Activated CD4-positive, alpha-beta T cell treated with anti-CD3 and anti-CD28 coated beads, Interleukin-2, amount 10 ng/mL, durations not matched to agents 7 days and 5 days (primary cell): Measurements from ENCODE around the gene AADACL4. TPM values are rescaled to one million over a fixed set of nuclear protein-coding genes. Genes with fewer than 3 reads are reported as not detected.

Source experiments
- CTCF ChIA-PET: fragments of 350-600 bp; sonication (Branson Sonifier 250); formaldehyde crosslinking; loops from one replicate; lab custom pipeline; 2021; ENCODE audit warnings: antibody characterized with exemption; lab: Charles Lee
- POLR2A ChIA-PET: fragments of 350-600 bp; sonication (Branson Sonifier 250); formaldehyde crosslinking; loops from one replicate; lab custom pipeline; 2021; ENCODE audit warnings: antibody characterized with exemption; lab: Charles Lee
- DNase-seq: peaks from one replicate; pipeline ENCODE4 v3.0.0-alpha.2; 2020
- H3K27ac Mint-ChIP-seq: one replicate; pipeline ENCODE4 v1.8.0; 2021; ENCODE audit warnings: mild to moderate bottlenecking, moderate library complexity, mixed read lengths
- H3K27me3 Mint-ChIP-seq: one replicate; pipeline ENCODE4 v1.8.0; 2021; ENCODE audit warnings: mixed read lengths
- H3K36me3 Mint-ChIP-seq: one replicate; pipeline ENCODE4 v1.8.0; 2021; ENCODE audit warnings: low read depth, mixed read lengths
- H3K4me1 Mint-ChIP-seq: one replicate; pipeline ENCODE4 v1.8.0; 2021; ENCODE audit warnings: mixed read lengths
- H3K4me3 Mint-ChIP-seq: one replicate; pipeline ENCODE4 v1.8.0; 2021; ENCODE audit warnings: mild to moderate bottlenecking, moderate library complexity, mixed read lengths
- H3K9me3 Mint-ChIP-seq: one replicate; pipeline ENCODE4 v1.8.0; 2021; ENCODE audit warnings: mixed read lengths
- total RNA-seq, 2 experiments: library from RNA; stranded (reverse); gene quantifications; one replicate each; pipeline ENCODE4 v1.2.3, GENCODE V29; 2021

Gene AADACL4
- total RNA-seq, 2 experiments from 2014 or later: not detected

GRCh38 chr1:12615159-12615864 is 28.6 kb upstream of the AADACL4 start:
- peaks cover 24% of the 10 kb centered on the region for H3K27me3 Mint-ChIP-seq
- no peaks in the 10 kb centered on the region for H3K9me3 Mint-ChIP-seq
- H3K4me1 Mint-ChIP-seq: peaks cover 58% of the 10 kb centered on the region
- ChIA-PET POLR2A (no interaction called here), CTCF (interaction anchor here (0.6 to 1.7 kb wide), 3 partner anchors 11 to 202 kb away, joined by 3 to 5 read pairs (median 3); no protein-coding TSS in a partner anchor)
- H3K36me3 Mint-ChIP-seq: peaks cover 32% of the 10 kb centered on the region
- H3K27ac Mint-ChIP-seq: no peak overlapping the region
- peak overlapping the region; percentile 96 for H3K4me3 Mint-ChIP-seq
- no peak for DNase-seq

GRCh38 chr1:12615865-12616708 is 27.8 kb upstream of the AADACL4 start:
- CTCF ChIA-PET: interaction anchor here (0.6 to 1.3 kb wide), 4 partner anchors 43 to 217 kb away, joined by 3 read pairs; no protein-coding TSS in a partner anchor
- peaks cover 60% of the 10 kb centered on the region for H3K4me1 Mint-ChIP-seq
- H3K27me3 Mint-ChIP-seq: peaks cover 19% of the 10 kb centered on the region
- no peaks in the 10 kb centered on the region for H3K9me3 Mint-ChIP-seq
- peak overlapping the region; percentile 85 for H3K27ac Mint-ChIP-seq
- POLR2A ChIA-PET: interaction anchor here (0.5 to 1.0 kb wide), 2 partner anchors 180 to 298 kb away, joined by 3 to 4 read pairs; no protein-coding TSS in a partner anchor
- DNase-seq: no peak
- H3K4me3 Mint-ChIP-seq: peak overlapping the region; percentile 96
- peaks cover 24% of the 10 kb centered on the region for H3K36me3 Mint-ChIP-seq

- H3K4me1 Mint-ChIP-seq: peaks cover 59% of the 10 kb centered on the region
- peak; percentile 41 for DNase-seq
- H3K9me3 Mint-ChIP-seq: no peaks in the 10 kb centered on the region
- peaks cover 21% of the 10 kb centered on the region for H3K36me3 Mint-ChIP-seq
- H3K4me3 Mint-ChIP-seq: peak overlapping the region; percentile 96
- peaks cover 16% of the 10 kb centered on the region for H3K27me3 Mint-ChIP-seq
- H3K27ac Mint-ChIP-seq: peak overlapping the region; percentile 89
- CTCF ChIA-PET: interaction anchor here (0.6 to 4.0 kb wide), 7 partner anchors 42 to 345 kb away, joined by 3 to 13 read pairs (median 3); no protein-coding TSS in a partner anchor
- POLR2A ChIA-PET: interaction anchor here (0.5 to 1.0 kb wide), 2 partner anchors 181 to 298 kb away, joined by 3 to 4 read pairs; no protein-coding TSS in a partner anchor
These were observed 27.0 kb upstream of the AADACL4 start for GRCh38 chr1:12616709-12617373.

GRCh38 chr1:12617511-12617900 is 26.4 kb upstream of the AADACL4 start:
- peaks cover 56% of the 10 kb centered on the region for H3K4me1 Mint-ChIP-seq

GRCh38 chr1:12617901-12618660 is 25.8 kb upstream of the AADACL4 start, which contains the start of gene DHRS3:
TSS of gene DHRS3 (minus strand) at chr1:12618210. CDS start at chr1:12617348, 862 bp downstream.
- peak; percentile 64 for DNase-seq
- Mint-ChIP-seq H3K4me3 (peak within 1 kb of the TSS; percentile 96), H3K4me1 (peaks cover 56% of the 10 kb centered on the region), H3K27ac (peak within 1 kb of the TSS; percentile 95), H3K9me3 (no peaks in the 10 kb centered on the region), H3K27me3 (peaks cover 13% of the 10 kb centered on the region), H3K36me3 (peaks cover 11% of the 10 kb centered on the region)
- ChIA-PET CTCF (interaction anchor here (0.6 to 4.0 kb wide), 8 partner anchors 25 to 346 kb away, joined by 3 to 13 read pairs (median 4); no protein-coding TSS in a partner anchor), POLR2A (interaction anchor here (0.6 kb wide), 2 partner anchors 103 to 138 kb away, joined by 3 to 4 read pairs; no protein-coding TSS in a partner anchor)

More at GRCh38 chr1:12617511-12617900, 26.4 kb upstream of the AADACL4 start:
- peak overlapping the region; percentile 95 for H3K27ac Mint-ChIP-seq
- peaks cover 13% of the 10 kb centered on the region for H3K27me3 Mint-ChIP-seq
- CTCF ChIA-PET: interaction anchor here (0.6 to 4.0 kb wide), 9 partner anchors 25 to 345 kb away, joined by 3 to 13 read pairs (median 3); no protein-coding TSS in a partner anchor
- H3K4me3 Mint-ChIP-seq: peak overlapping the region; percentile 96
- POLR2A ChIA-PET: interaction anchor here (0.6 to 1.0 kb wide), 2 partner anchors 137 to 182 kb away, joined by 4 read pairs; no protein-coding TSS in a partner anchor
- no peaks in the 10 kb centered on the region for H3K9me3 Mint-ChIP-seq
- DNase-seq: peak; percentile 50
- H3K36me3 Mint-ChIP-seq: peaks cover 17% of the 10 kb centered on the region

- peak overlapping the region; percentile 96 for H3K4me3 Mint-ChIP-seq
- ChIA-PET CTCF (interaction anchor here (0.6 to 4.0 kb wide), 8 partner anchors 26 to 486 kb away, joined by 3 to 13 read pairs (median 4); no protein-coding TSS in a partner anchor), POLR2A (interaction anchor here (0.6 kb wide), 1 partner anchor 104 kb away, joined by 3 read pairs; no protein-coding TSS in a partner anchor)
- peaks cover 7% of the 10 kb centered on the region for H3K36me3 Mint-ChIP-seq
- H3K27me3 Mint-ChIP-seq: peaks cover 13% of the 10 kb centered on the region
- H3K4me1 Mint-ChIP-seq: peaks cover 56% of the 10 kb centered on the region
- peak overlapping the region; percentile 95 for H3K27ac Mint-ChIP-seq
- DNase-seq: no peak
- H3K9me3 Mint-ChIP-seq: no peaks in the 10 kb centered on the region
These were observed 25.3 kb upstream of the AADACL4 start for GRCh38 chr1:12618661-12618964.

- peak; percentile 53 for DNase-seq
- ChIA-PET POLR2A (interaction anchor here (0.6 kb wide), 1 partner anchor 104 kb away, joined by 3 read pairs; no protein-coding TSS in a partner anchor), CTCF (interaction anchor here (0.6 to 4.0 kb wide), 17 partner anchors 12 to 486 kb away, joined by 3 to 13 read pairs (median 4); no protein-coding TSS in a partner anchor)
- H3K36me3 Mint-ChIP-seq: peaks cover 7% of the 10 kb centered on the region
- peaks cover 13% of the 10 kb centered on the region for H3K27me3 Mint-ChIP-seq
- H3K4me3 Mint-ChIP-seq: peak overlapping the region; percentile 96
- H3K27ac Mint-ChIP-seq: peak overlapping the region; percentile 95
- H3K4me1 Mint-ChIP-seq: peaks cover 56% of the 10 kb centered on the region
- no peaks in the 10 kb centered on the region for H3K9me3 Mint-ChIP-seq
These were observed 24.7 kb upstream of the AADACL4 start for GRCh38 chr1:12618965-12619791.

GRCh38 chr1:12619792-12620487 is 23.9 kb upstream of the AADACL4 start:
- Mint-ChIP-seq H3K4me3 (peak overlapping the region; percentile 96), H3K9me3 (no peaks in the 10 kb centered on the region), H3K36me3 (peaks cover under 1% of the 10 kb centered on the region), H3K27ac (peak overlapping the region; percentile 63), H3K27me3 (peaks cover 7% of the 10 kb centered on the region), H3K4me1 (peaks cover 49% of the 10 kb centered on the region)
- ChIA-PET POLR2A (no interaction called here), CTCF (interaction anchor here (0.5 to 4.0 kb wide), 26 partner anchors 10 to 463 kb away, joined by 3 to 13 read pairs (median 4); no protein-coding TSS in a partner anchor)
- DNase-seq: peak; percentile 82

GRCh38 chr1:12620488-12620865 is 23.4 kb upstream of the AADACL4 start:
- H3K36me3 Mint-ChIP-seq: no peaks in the 10 kb centered on the region
- peak; percentile 54 for DNase-seq
- H3K4me3 Mint-ChIP-seq: peak overlapping the region; percentile 96
- H3K27ac Mint-ChIP-seq: no peak overlapping the region
- no peaks in the 10 kb centered on the region for H3K9me3 Mint-ChIP-seq
- ChIA-PET POLR2A (no interaction called here), CTCF (interaction anchor here (0.5 to 4.0 kb wide), 24 partner anchors 9 to 464 kb away, joined by 3 to 13 read pairs (median 4); no protein-coding TSS in a partner anchor)
- peaks cover 7% of the 10 kb centered on the region for H3K27me3 Mint-ChIP-seq
- H3K4me1 Mint-ChIP-seq: peaks cover 45% of the 10 kb centered on the region

- ChIA-PET CTCF (interaction anchor here (1.1 to 4.0 kb wide), 14 partner anchors 11 to 339 kb away, joined by 3 to 13 read pairs (median 4); no protein-coding TSS in a partner anchor), POLR2A (no interaction called here)
- H3K9me3 Mint-ChIP-seq: no peaks in the 10 kb centered on the region
- no peaks in the 10 kb centered on the region for H3K36me3 Mint-ChIP-seq
- H3K4me1 Mint-ChIP-seq: peaks cover 41% of the 10 kb centered on the region
- H3K27ac Mint-ChIP-seq: no peak overlapping the region
- H3K4me3 Mint-ChIP-seq: no peak overlapping the region
- DNase-seq: no peak
- peaks cover 3% of the 10 kb centered on the region for H3K27me3 Mint-ChIP-seq
These were observed 23.0 kb upstream of the AADACL4 start for GRCh38 chr1:12620931-12621330.
